GM18517 (cell line): ENCODE measurements around the gene NRL.
"Not testable (repeated sequence)": the region's sequence is repeated elsewhere in the genome, so short reads cannot be mapped to it uniquely, and the experiment has no call there.

Experiments
- ATAC-seq: cut with Tn5 transposase; IDR thresholded peaks from one replicate; pipeline ENCODE4 v1.9.1; 2021; ENCODE audit warnings: mild to moderate bottlenecking, moderate library complexity; ENCODE audit not compliant: unreplicated experiment

Gene NRL

DNA sequence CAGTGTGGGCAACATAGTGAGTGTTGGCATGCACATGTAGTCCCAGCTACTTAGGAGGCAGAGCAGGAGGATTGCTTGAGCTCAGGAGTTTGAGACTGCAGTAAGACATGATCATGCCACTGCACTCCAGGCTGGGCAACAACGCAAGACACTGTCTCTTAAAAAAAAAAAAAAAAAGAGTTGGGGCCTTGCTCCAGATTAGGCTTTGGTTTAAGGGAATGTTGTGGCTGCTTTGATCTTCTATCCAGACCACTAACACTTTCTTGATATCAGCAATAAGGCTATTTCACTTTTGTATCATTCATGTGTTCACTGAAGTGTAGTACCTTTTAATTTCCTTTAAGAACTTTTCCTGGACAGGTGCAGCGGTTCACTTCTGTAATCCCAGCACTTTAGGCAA is 12.9 kb upstream of the NRL start:
- no peak for ATAC-seq

- ATAC-seq: no peak
Observed at GRCh38 chr14:24126939-24127338, 12.2 kb upstream of the NRL start.

GRCh38 chr14:24123424-24124417 is 9.0 kb upstream of the NRL start:
- no peak for ATAC-seq

DNA sequence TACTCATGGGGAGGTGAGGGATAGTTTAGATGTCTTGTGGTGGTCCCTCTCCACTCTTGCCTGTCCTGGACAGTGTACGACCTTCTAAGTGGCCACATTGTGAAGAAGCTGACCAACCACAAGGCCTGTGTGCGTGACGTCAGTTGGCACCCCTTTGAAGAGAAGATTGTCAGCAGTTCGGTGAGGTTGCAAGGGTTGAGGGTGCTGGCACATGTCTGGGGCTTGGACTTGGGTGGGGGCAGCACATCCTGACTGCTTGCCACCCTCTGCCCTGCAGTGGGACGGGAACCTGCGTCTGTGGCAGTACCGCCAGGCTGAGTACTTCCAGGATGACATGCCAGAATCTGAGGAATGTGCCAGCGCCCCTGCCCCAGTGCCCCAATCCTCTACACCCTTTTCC is 8.1 kb upstream of the NRL start:
- no peak for ATAC-seq

DNA sequence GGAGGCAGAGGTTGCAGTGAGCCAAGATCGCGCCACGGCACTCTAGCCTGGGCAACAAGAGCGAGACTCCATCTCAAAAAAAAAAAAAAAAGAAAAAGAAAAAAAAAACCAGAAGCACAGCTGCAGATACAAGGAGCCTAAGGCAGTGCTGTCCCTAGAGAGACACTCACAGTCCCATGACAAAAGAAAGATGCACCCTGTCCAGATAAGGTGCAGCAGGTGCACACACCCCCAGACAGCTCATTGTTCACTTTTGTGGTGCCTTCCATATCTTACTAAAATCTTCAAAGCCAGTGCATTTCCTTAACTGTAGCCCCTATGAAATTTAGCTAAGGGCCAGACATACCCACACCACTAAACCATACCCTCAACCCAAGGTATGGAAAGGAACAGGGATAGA is 7.7 kb upstream of the NRL start:
- ATAC-seq: no peak

DNA sequence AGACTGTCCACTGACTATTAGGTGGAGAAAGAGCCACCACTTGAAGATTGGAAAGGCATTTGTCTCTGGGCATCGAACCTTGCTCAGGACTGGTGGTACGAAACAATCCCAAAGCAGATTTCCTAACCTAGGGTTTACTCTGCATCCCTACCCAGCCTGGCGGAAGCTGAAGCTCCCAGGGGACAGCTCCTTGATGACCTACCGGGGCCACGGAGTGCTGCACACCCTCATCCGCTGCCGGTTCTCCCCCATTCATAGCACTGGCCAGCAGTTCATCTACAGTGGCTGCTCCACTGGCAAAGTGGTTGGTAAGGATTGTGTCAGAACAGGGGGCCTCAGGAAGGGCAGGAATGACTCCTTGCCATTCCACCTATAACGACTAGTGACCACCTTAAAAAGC is 6.5 kb upstream of the NRL start:
- no peak for ATAC-seq

DNA sequence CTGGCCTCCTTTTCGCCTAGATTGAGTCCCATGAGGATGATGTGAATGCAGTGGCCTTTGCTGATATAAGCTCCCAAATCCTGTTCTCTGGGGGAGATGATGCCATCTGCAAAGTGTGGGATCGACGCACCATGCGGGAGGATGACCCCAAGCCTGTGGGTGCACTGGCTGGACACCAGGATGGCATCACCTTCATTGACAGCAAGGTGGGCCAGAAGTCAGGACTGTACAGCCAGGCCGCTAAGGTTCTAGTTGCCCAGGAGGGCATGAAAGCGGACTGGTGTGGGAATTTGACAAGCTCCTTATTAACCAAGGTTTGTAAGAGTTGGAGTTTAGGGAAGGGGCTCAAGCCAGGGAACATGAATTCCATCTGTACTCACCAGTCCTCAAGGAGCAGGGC is 4.9 kb upstream of the NRL start:
- ATAC-seq: no peak

DNA sequence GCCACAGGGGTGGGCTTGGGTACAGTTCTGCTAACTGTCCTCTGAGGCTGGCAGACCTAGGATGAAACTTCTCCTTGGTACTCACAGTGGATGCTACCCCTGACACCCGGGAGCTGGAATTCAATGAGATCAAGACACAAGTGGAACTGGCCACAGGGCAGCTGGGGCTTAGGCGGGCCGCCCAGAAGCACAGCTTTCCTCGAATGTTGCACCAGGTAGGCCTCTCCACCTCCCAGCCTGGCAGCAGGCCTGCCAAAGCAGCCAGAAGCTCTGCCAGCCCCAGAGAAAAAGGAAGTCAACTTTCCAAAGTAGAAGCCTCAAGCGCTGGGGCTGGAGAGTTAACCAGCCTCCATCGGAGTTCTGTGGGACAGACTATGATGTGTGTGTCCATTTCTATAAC is 2.4 kb upstream of the NRL start:
- no peak for ATAC-seq

- no peak for ATAC-seq
Observed at GRCh38 chr14:24116128-24116814, 1.5 kb upstream of the NRL start.

- ATAC-seq: no peak
Observed at GRCh38 chr14:24115422-24116127, 826 bp upstream of the NRL start.

GRCh38 chr14:24113801-24114531 is 783 bp downstream of the NRL start:
- peak; percentile 31 for ATAC-seq

GRCh38 chr14:24113379-24113800 is 1.4 kb downstream of the NRL start:
- ATAC-seq: no peak

- ATAC-seq: no peak
Observed at GRCh38 chr14:24110523-24110922, 4.2 kb downstream of the NRL start.

DNA sequence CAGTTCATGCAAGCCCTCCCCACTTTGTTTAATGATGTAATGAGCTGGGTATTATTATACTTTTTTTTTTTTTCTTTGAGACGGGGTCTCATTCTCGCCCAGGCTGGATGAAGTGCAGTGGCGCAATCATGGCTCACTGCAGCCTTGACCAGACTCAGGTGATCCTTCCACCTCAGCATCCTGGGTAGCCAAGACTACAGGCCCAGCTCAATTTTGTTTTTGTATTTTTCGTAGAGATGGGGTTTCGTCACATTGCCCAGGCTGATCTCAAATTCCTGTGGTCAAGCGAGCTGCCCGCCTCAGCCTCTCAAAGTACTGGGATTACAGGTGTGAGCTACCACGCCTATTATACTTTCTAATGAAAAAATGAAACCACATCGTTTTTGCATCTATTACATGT is 4.7 kb downstream of the NRL start:
- ATAC-seq: no peak

GRCh38 chr14:24108336-24108874 is 6.3 kb downstream of the NRL start:
- ATAC-seq: no peak

DNA sequence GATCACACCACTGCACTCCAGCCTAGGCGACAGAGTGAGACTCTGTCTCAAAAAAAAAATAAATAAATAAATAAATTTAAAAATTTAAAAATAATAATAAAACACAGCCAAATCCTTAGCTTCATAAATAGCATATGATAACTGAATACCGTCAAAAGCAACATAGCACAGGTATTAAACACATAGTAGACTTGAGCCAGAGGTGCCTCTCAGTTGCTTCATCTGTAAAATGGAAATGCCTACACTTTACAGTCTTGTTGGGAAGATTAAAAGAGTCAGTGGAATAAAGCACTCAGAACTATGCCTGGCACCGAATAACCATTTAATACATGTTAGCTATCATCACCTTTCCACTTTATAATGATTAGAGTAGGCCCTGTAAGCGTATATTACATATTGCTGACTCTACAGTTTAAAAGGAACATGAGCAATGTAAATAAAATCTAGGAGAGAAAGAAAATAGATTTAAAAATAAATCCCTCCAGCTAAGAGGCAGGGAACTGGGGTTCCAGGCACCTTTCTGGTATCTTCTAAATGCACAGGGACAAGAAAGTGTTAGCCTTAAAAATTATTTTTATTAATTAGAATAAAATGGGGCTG is 8.0 kb downstream of the NRL start:
- no peak for ATAC-seq

GRCh38 chr14:24105609-24106239 is 9.0 kb downstream of the NRL start:
- not testable (repeated sequence) for ATAC-seq

GRCh38 chr14:24103451-24103850 is 11.3 kb downstream of the NRL start:
- ATAC-seq: no peak

GRCh38 chr14:24102357-24103048 is 12.2 kb downstream of the NRL start:
- no peak for ATAC-seq
